ENCODE data around the gene GRWD1. TPM values are rescaled to one million over a fixed set of nuclear protein-coding genes. Genes with fewer than 3 reads are reported as not detected.

GRWD1 gene
- total and polyA plus RNA-seq, 2 of the 13 experiments (the other 11 are each of a cell fraction or from before 2014, with no cell fraction given) = 10.8 to 46.6 TPM

DNA sequence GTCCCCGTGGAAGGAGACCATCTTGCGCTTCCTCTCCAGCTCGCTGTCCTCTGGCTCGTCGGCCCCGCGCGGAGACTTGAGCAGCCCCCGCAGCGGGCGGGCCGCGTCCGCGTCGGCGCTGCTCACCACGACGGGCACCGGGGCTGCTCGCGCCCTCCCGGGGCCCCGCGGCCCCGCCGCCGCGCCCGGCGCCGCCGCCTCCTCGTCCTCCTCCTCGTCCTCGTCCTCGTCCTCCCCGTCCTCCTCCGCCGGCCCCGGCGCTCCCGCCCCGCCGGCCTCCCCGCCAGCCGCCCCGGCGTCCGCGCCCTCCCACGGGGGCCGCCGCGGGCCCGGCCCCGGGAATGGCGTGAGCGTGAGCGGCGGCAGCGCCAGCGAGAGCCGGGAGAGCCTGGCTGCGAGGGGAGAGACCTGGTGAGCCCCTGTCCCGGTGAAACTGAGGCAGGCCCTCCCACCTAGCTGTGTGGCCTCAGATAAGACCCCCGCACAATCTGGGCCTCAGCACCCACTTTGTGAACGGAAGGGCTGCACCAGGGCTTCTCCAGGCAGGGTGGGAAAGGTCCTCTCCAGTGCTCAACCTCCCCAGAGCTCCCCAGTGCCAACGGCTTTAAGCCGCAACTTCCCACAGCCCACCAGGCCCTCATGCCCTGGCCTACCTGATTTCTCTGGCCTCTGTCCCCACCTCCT is 48.1 kb downstream of the GRWD1 start:
- H3K9me3 ChIP-seq (ENCODE audit: low read length) = no peaks in the 10 kb centered on the region
- no peak overlapping the region for H2AFZ ChIP-seq (ENCODE audit: low read length)
- H3K27me3 ChIP-seq (ENCODE audit: control insufficient read depth in 1 of 2, insufficient read depth in 2 of 2, low read length in 2 of 2) = no peaks in the 10 kb centered on the region
- FAIRE-seq = no peak
- POLR2A ChIA-PET = interaction anchor here (0.6 to 1.6 kb wide), 6 partner anchors 14 to 161 kb away, joined by 3 to 9 read pairs (median 4); partner anchors contain the start of genes RPL18 and SPHK2
- intact Hi-C loops (cut with micrococcal nuclease; ENCODE audit: unreplicated experiment) (no loop called here), in situ Hi-C loops (cut with HindIII; ENCODE audit: extremely low pct_ligation_motif_present, low pct_unique_long_range_greater_than_20kb) (no loop called here)
- no peaks in the 10 kb centered on the region for H4K20me1 ChIP-seq (ENCODE audit: insufficient read depth, low read length)
- 95% methylated on average over 65 of the region's 70 CpGs for WGBS (ENCODE audit: low lambda C conversion rate)
- no peaks in the 10 kb centered on the region for H3K79me2 ChIP-seq (ENCODE audit: insufficient read depth, low read length)
- no peaks in the 10 kb centered on the region; a peak in 1 of 5 replicates for H3K36me3 ChIP-seq (replicated peaks in 1 of 2; ENCODE audit: control insufficient read depth in 1 of 2, insufficient read depth in 2 of 2, low read length in 2 of 2)
- no peak for ATAC-seq
- CTCF ChIA-PET (ENCODE audit: low intra/inter-chr PET ratio, low total read pairs) = no interaction called here
- H3K4me1 ChIP-seq (ENCODE audit: insufficient read depth, low read length) = peaks cover 34% of the 10 kb centered on the region
- H3K9ac ChIP-seq (ENCODE audit: insufficient read depth, low read depth, low read length) = no peak overlapping the region
- no TSS peak for BruUV-seq (replicated peaks)
- no peak for DNase-seq (ENCODE audit: low spot score)
- no peak overlapping the region for H3K27ac ChIP-seq (ENCODE audit: extremely low read length, insufficient read depth, low read length)
- no peak overlapping the region for H3K4me3 ChIP-seq (replicated peaks in 1 of 3; ENCODE audit: insufficient read depth in 1 of 3, low read depth in 2 of 3, low read length in 3 of 3)
- H3K4me2 ChIP-seq (ENCODE audit: low read depth, low read length) = no peak overlapping the region
- TF ChIP-seq RARA (CRISPR knock-in tag; IDR thresholded peaks at IDR 0.05) = no peak
- TF ChIP-seq, protein P1, sequence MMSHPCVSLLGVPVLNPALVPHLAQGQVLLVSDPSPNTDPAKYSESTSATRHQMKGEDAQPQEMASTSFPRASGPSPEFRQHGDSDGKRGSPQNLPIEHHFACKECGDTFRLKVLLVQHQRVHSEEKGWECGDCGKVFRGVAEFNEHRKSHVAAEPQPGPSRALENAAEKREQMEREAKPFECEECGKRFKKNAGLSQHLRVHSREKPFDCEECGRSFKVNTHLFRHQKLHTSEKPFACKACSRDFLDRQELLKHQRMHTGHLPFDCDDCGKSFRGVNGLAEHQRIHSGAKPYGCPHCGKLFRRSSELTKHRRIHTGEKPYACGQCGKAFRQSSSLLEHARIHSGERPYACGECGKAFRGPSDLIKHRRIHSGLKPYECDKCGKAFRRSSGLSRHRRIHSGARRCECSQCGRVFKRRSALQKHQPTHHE (CRISPR knock-in tag; IDR thresholded peaks at IDR 0.05; ENCODE audit: borderline replicate concordance) = no peak
- no peak for TF ChIP-seq ZFP1 (CRISPR knock-in tag; IDR thresholded peaks at IDR 0.05)
- TF ChIP-seq, protein P2, sequence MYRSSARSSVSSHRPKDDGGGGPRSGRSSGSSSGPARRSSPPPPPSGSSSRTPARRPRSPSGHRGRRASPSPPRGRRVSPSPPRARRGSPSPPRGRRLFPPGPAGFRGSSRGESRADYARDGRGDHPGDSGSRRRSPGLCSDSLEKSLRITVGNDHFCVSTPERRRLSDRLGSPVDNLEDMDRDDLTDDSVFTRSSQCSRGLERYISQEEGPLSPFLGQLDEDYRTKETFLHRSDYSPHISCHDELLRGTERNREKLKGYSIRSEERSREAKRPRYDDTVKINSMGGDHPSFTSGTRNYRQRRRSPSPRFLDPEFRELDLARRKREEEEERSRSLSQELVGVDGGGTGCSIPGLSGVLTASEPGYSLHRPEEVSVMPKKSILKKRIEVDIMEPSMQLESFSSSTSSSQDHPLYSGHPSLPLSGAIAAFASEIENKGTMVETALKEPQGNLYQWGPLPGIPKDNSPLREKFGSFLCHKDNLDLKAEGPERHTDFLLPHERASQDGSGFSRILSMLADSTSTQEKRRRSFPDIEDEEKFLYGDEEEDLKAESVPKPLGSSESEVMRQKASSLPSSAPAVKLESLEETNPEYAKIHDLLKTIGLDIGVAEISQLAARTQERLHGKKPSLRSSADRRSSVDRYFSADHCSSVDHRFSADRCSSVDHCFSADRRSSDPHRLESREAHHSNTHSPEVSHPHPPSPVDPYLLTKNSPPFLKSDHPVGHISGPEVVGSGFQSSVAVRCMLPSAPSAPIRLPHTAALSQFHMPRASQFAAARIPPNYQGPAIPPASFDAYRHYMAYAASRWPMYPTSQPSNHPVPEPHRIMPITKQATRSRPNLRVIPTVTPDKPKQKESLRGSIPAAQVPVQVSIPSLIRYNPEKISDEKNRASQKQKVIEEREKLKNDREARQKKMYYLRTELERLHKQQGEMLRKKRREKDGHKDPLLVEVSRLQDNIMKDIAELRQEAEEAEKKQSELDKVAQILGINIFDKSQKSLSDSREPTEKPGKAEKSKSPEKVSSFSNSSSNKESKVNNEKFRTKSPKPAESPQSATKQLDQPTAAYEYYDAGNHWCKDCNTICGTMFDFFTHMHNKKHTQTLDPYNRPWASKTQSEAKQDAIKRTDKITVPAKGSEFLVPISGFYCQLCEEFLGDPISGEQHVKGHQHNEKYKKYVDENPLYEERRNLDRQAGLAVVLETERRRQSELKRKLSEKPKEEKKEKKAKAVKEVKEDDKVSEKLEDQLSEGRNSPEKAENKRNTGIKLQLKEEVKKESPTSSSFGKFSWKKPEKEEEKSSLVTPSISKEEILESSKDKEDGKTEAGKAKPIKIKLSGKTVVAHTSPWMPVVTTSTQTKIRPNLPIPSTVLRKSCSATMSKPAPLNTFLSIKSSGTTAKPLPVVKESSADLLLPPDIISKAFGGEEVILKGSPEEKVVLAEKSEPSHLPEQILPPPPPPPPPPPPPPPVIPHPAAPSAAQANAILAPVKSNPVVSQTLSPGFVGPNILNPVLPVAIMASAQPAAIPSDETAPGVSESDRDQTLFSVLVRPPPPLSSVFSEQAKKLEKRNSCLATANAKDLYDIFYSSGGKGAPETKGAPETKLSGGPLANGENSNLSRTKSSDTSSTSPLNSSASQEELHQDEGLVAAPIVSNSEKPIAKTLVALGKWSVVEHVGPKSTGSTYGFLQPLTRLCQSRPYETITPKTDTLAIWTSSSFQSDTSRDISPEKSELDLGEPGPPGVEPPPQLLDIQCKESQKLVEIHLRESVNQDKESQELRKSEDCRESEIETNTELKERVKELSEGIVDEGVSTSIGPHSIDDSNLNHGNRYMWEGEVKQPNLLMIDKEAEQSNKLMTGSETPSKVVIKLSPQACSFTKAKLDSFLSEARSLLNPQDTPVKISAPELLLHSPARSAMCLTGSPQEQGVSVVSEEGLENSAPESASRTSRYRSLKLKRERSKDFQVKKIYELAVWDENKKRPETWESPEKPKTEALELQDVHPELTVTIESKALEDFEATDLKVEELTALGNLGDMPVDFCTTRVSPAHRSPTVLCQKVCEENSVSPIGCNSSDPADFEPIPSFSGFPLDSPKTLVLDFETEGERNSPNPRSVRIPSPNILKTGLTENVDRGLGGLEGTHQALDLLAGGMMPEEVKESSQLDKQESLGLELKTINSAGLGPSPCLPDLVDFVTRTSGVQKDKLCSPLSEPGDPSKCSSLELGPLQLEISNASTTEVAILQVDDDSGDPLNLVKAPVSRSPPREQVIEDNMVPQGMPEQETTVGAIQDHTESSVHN (CRISPR knock-in tag; IDR thresholded peaks at IDR 0.05) = no peak
- no peak for TF ChIP-seq HNRNPUL1 (IDR thresholded peaks at IDR 0.05; ENCODE audit: low read depth, low read length)
- no peak for TF ChIP-seq ZBTB3 (CRISPR knock-in tag; IDR thresholded peaks at IDR 0.05; ENCODE audit: borderline replicate concordance, low read depth)
- TF ChIP-seq BRCA1 (CRISPR knock-in tag; IDR thresholded peaks at IDR 0.05) = no peak
- TF ChIP-seq POLR2G (IDR thresholded peaks at IDR 0.05; ENCODE audit: low read depth, low read length) = no peak

All from HepG2 (cell line).